Fibroblast of the aortic adventitia (primary cell): ENCODE measurements around the gene RAB19. TPM values are rescaled to one million over a fixed set of nuclear protein-coding genes. Genes with fewer than 3 reads are reported as not detected.

Source experiments
- DNase-seq: peaks from one replicate; pipeline ENCODE4 v3.0.0-alpha.2; 2010; ENCODE audit warnings: low read depth
- H3K4me3 ChIP-seq: 2 replicates; pipeline ENCODE4 v1.5.1; 2011; ENCODE audit warnings: low read depth, mild to moderate bottlenecking, control low read depth, low read length, moderate library complexity
- CTCF ChIP-seq: IDR thresholded peaks from 2 replicates; pipeline ENCODE4 v1.5.1; 2011; ENCODE audit warnings: mild to moderate bottlenecking, low read length, control low read depth, inconsistent platforms; ENCODE audit not compliant: insufficient read depth
- total RNA-seq: library from RNA; depleted of rRNA; stranded (reverse); fragments of >200 nt; gene quantifications from 2 replicates; pipeline ENCODE4 v1.2.3, GENCODE V29; 2012; ENCODE audit warnings: low replicate concordance

The RAB19 gene
- total RNA-seq, 1 donor: not detected

- TF ChIP-seq CTCF: no peak
- no peak for DNase-seq
- H3K4me3 ChIP-seq: no peak overlapping the region
Measured at GRCh38 chr7:140390034-140390433, 13.8 kb upstream of the RAB19 start.

- no peak overlapping the region for H3K4me3 ChIP-seq
- no peak for TF ChIP-seq CTCF
- peak; percentile 27 for DNase-seq
Measured at GRCh38 chr7:140390466-140391190, 13.2 kb upstream of the RAB19 start.

GRCh38 chr7:140391634-140392033 is 12.2 kb upstream of the RAB19 start:
- TF ChIP-seq CTCF: no peak
- DNase-seq: no peak
- H3K4me3 ChIP-seq: no peak overlapping the region

- H3K4me3 ChIP-seq: no peak overlapping the region
- no peak for TF ChIP-seq CTCF
- no peak for DNase-seq
Measured at GRCh38 chr7:140393756-140394306, 10.0 kb upstream of the RAB19 start.

- H3K4me3 ChIP-seq: peak within 1 kb of the TSS; percentile 88
- peak; percentile 5 for TF ChIP-seq CTCF
- DNase-seq: peak; percentile 94
Measured at GRCh38 chr7:140397784-140398750, 5.8 kb upstream of the RAB19 start, which contains the start of gene SLC37A3. Gene SLC37A3, minus strand, starts transcription at chr7:140398530. Its CDS starts 16,004 bp downstream, at chr7:140382526.

- DNase-seq: no peak
- no peak for TF ChIP-seq CTCF
- no peak overlapping the region for H3K4me3 ChIP-seq
Measured at GRCh38 chr7:140398821-140399220, 5.0 kb upstream of the RAB19 start.
